Activated CD8-positive, alpha-beta memory T cell treated with anti-CD3 and anti-CD28 coated beads, Interleukin-2, amount 50 U/mL, for 48 hours (primary cell): ENCODE measurements around the gene ZDHHC1.

Source experiments
- DNase-seq: peaks from one replicate; pipeline ENCODE4 v3.0.0-alpha.2; 2020

ZDHHC1 gene

GRCh38 chr16:67446968-67447507 is 30.8 kb upstream of the ZDHHC1 start:
- DNase-seq, result no peak

- no peak for DNase-seq
Measured at GRCh38 chr16:67445913-67446907, 29.9 kb upstream of the ZDHHC1 start.

- no peak for DNase-seq
Measured at GRCh38 chr16:67445441-67445912, 29.2 kb upstream of the ZDHHC1 start.

- DNase-seq, result no peak
Measured at GRCh38 chr16:67445126-67445426, 28.8 kb upstream of the ZDHHC1 start.

GRCh38 chr16:67444259-67445125 is 28.2 kb upstream of the ZDHHC1 start:
- DNase-seq, result no peak

GRCh38 chr16:67443265-67443664 is 27.0 kb upstream of the ZDHHC1 start:
- no peak for DNase-seq

GRCh38 chr16:67442581-67443255 is 26.4 kb upstream of the ZDHHC1 start:
- DNase-seq, result no peak

- no peak for DNase-seq
Measured at GRCh38 chr16:67441907-67442306, 25.6 kb upstream of the ZDHHC1 start.

GRCh38 chr16:67441271-67441753 is 25.0 kb upstream of the ZDHHC1 start:
- DNase-seq, result no peak

GRCh38 chr16:67438824-67439393 is 22.6 kb upstream of the ZDHHC1 start:
- no peak for DNase-seq

GRCh38 chr16:67438098-67438791 is 22.0 kb upstream of the ZDHHC1 start:
- no peak for DNase-seq

GRCh38 chr16:67437513-67437912 is 21.2 kb upstream of the ZDHHC1 start:
- DNase-seq, result no peak

GRCh38 chr16:67436640-67437193 is 20.4 kb upstream of the ZDHHC1 start:
- DNase-seq, result no peak

GRCh38 chr16:67435758-67436164 is 19.5 kb upstream of the ZDHHC1 start:
- no peak for DNase-seq

GRCh38 chr16:67433131-67433719 is 16.9 kb upstream of the ZDHHC1 start:
- DNase-seq, result no peak

GRCh38 chr16:67432506-67432890 is 16.2 kb upstream of the ZDHHC1 start:
- no peak for DNase-seq

GRCh38 chr16:67431775-67432505 is 15.7 kb upstream of the ZDHHC1 start:
- DNase-seq, result no peak

GRCh38 chr16:67430977-67431774 is 14.9 kb upstream of the ZDHHC1 start, which contains the start of gene HSD11B2:
TSS of gene HSD11B2 (plus strand) at chr16:67431121. CDS start at chr16:67431249, 128 bp downstream.
- DNase-seq, result peak; percentile 60

- DNase-seq, result peak; percentile 74
Measured at GRCh38 chr16:67430504-67430976, 14.3 kb upstream of the ZDHHC1 start.
